Measurements from ENCODE around the gene ASMTL. TPM values are rescaled to one million over a fixed set of nuclear protein-coding genes. Genes with fewer than 3 reads are reported as not detected.
"Not testable (repeated sequence)": the region's sequence is repeated elsewhere in the genome, so short reads cannot be mapped to it uniquely, and the experiment has no call there.

The ASMTL gene
- total and polyA plus RNA-seq, 7 experiments from 2014 or later = 30.9 to 50.0 (median 41.7) TPM

GRCh38 chrX:1484638-1485019 is 31.9 kb upstream of the ASMTL start:
- ChIA-PET CTCF (no interaction called here), POLR2A (no interaction called here)
- Histone ChIP-seq H3K27me3 (ENCODE audit: control insufficient read depth in 2 of 2, insufficient read depth in 2 of 2, low read length in 2 of 2) (no peaks in the 10 kb centered on the region), H3K9me3 (ENCODE audit: control insufficient read depth in 2 of 3, low read length in 3 of 3) (no peaks in the 10 kb centered on the region), H3K4me3 (ENCODE audit: low read length) (no peak overlapping the region), H3K27ac (ENCODE audit: low read depth, low read length) (peak overlapping the region; percentile 50), H3K36me3 (ENCODE audit: control insufficient read depth in 2 of 3, insufficient read depth in 3 of 3, low read length in 3 of 3) (peaks cover 19 to 46% (median 22%) of the 10 kb centered on the region in 3 experiments), H3K4me1 (ENCODE audit: control insufficient read depth in 2 of 2, insufficient read depth in 2 of 2, low read length in 2 of 2) (peaks cover 28 to 39% of the 10 kb centered on the region in 2 donors)
- H3K27ac Mint-ChIP-seq = peak overlapping the region in 7 of 9 donors; percentile 56 to 98 (median 83)
- DNase-seq = no peak
- no peaks in the 10 kb centered on the region for H3K27me3 Mint-ChIP-seq
- ATAC-seq = no peak
- peaks cover 32 to 64% (median 43%) of the 10 kb centered on the region in 7 donors for H3K4me1 Mint-ChIP-seq
- H3K36me3 Mint-ChIP-seq = peaks cover 5 to 64% (median 39%) of the 10 kb centered on the region in 5 donors
- peaks cover 0 to 14% (median under 1%) of the 10 kb centered on the region in 11 donors for H3K9me3 Mint-ChIP-seq
- intact Hi-C loops (cut with micrococcal nuclease) = loop anchor here (5.0 kb wide), 2 partner anchors 38 to 53 kb away; partner anchors contain the start of gene P2RY8 (in 1 of the 2)
- H3K4me3 Mint-ChIP-seq = no peak overlapping the region

- H3K27me3 Mint-ChIP-seq = no peaks in the 10 kb centered on the region
- peaks cover 20 to 52% (median 25%) of the 10 kb centered on the region in 3 experiments for H3K36me3 ChIP-seq (ENCODE audit: control insufficient read depth in 2 of 3, insufficient read depth in 3 of 3, low read length in 3 of 3)
- H3K9me3 Mint-ChIP-seq = peaks cover 0 to 13% (median 6%) of the 10 kb centered on the region in 11 donors
- H3K27ac Mint-ChIP-seq = peak overlapping the region; percentile 69 to 98 (median 82)
- peak overlapping the region; percentile 50 for H3K27ac ChIP-seq (ENCODE audit: low read depth, low read length)
- DNase-seq (peak in 1 of 9 donors; percentile 18), ATAC-seq (no peak)
- peak overlapping the region in 1 of 10 donors; percentile 36 for H3K4me3 Mint-ChIP-seq
- no peaks in the 10 kb centered on the region for H3K27me3 ChIP-seq (ENCODE audit: control insufficient read depth in 2 of 2, insufficient read depth in 2 of 2, low read length in 2 of 2)
- CTCF ChIA-PET = no interaction called here
- H3K4me3 ChIP-seq (ENCODE audit: low read length) = no peak overlapping the region
- peaks cover 11 to 64% (median 40%) of the 10 kb centered on the region in 5 donors for H3K36me3 Mint-ChIP-seq
- POLR2A ChIA-PET = no interaction called here
- H3K4me1 ChIP-seq (ENCODE audit: control insufficient read depth in 2 of 2, insufficient read depth in 2 of 2, low read length in 2 of 2) = peaks cover 28 to 45% of the 10 kb centered on the region in 2 donors
- peaks cover 37 to 67% (median 49%) of the 10 kb centered on the region in 7 donors for H3K4me1 Mint-ChIP-seq
- intact Hi-C loops (cut with micrococcal nuclease) = loop anchor here (5.0 kb wide), 2 partner anchors 38 to 53 kb away; partner anchors contain the start of gene P2RY8 (in 1 of the 2)
- no peaks in the 10 kb centered on the region for H3K9me3 ChIP-seq (ENCODE audit: control insufficient read depth in 2 of 3, low read length in 3 of 3)
Observed at GRCh38 chrX:1483843-1484637, 31.3 kb upstream of the ASMTL start.

- H3K4me1 Mint-ChIP-seq = peaks cover 48 to 74% (median 63%) of the 10 kb centered on the region in 7 donors
- POLR2A ChIA-PET; H3K4me3 ChIP-seq (ENCODE audit: low read length); H3K9me3 ChIP-seq (ENCODE audit: control insufficient read depth in 2 of 3, low read length in 3 of 3); CTCF ChIA-PET; H3K27me3 Mint-ChIP-seq; H3K27me3 ChIP-seq (ENCODE audit: control insufficient read depth in 2 of 2, insufficient read depth in 2 of 2, low read length in 2 of 2); ATAC-seq; DNase-seq: not testable (repeated sequence)
- Histone ChIP-seq H3K4me1 (ENCODE audit: control insufficient read depth in 2 of 2, insufficient read depth in 2 of 2, low read length in 2 of 2) (peaks cover 28 to 56% of the 10 kb centered on the region in 2 donors), H3K27ac (ENCODE audit: low read depth, low read length) (peak overlapping the region; percentile 76), H3K36me3 (ENCODE audit: control insufficient read depth in 2 of 3, insufficient read depth in 3 of 3, low read length in 3 of 3) (peaks cover 15 to 43% (median 23%) of the 10 kb centered on the region in 3 experiments)
- H3K4me3 Mint-ChIP-seq = peak overlapping the region; percentile 76 to 92 (median 83)
- H3K9me3 Mint-ChIP-seq = peaks cover 0 to 14% (median 7%) of the 10 kb centered on the region in 11 donors
- intact Hi-C loops (cut with micrococcal nuclease) = loop anchor here (1.0 to 5.0 kb wide), 4 partner anchors 19 to 55 kb away; partner anchors contain the start of gene P2RY8 (in 2 of the 2)
- H3K36me3 Mint-ChIP-seq = peaks cover 13 to 68% (median 42%) of the 10 kb centered on the region in 5 donors
- peak overlapping the region; percentile 90 to 99 (median 97) for H3K27ac Mint-ChIP-seq
Observed at GRCh38 chrX:1482530-1482928, 29.8 kb upstream of the ASMTL start.

- Mint-ChIP-seq H3K27ac (peak overlapping the region; percentile 90 to 99 (median 97)), H3K4me1 (peaks cover 50 to 74% (median 69%) of the 10 kb centered on the region in 7 donors), H3K36me3 (peaks cover 13 to 68% (median 43%) of the 10 kb centered on the region in 5 donors), H3K4me3 (peak overlapping the region; percentile 76 to 92 (median 83)), H3K27me3 (no peaks in the 10 kb centered on the region), H3K9me3 (peaks cover 0 to 15% (median 7%) of the 10 kb centered on the region in 11 donors)
- intact Hi-C loops (cut with micrococcal nuclease) = loop anchor here (1.0 to 5.0 kb wide), 8 partner anchors 12 to 55 kb away; partner anchors contain the start of gene P2RY8 (in 2 of the 2)
- Histone ChIP-seq H3K9me3 (ENCODE audit: control insufficient read depth in 2 of 3, low read length in 3 of 3) (no peaks in the 10 kb centered on the region), H3K36me3 (ENCODE audit: control insufficient read depth in 2 of 3, insufficient read depth in 3 of 3, low read length in 3 of 3) (peaks cover 15 to 37% (median 23%) of the 10 kb centered on the region in 3 experiments), H3K4me3 (ENCODE audit: low read length) (peak overlapping the region; percentile 29), H3K4me1 (ENCODE audit: control insufficient read depth in 2 of 2, insufficient read depth in 2 of 2, low read length in 2 of 2) (peaks cover 28 to 56% of the 10 kb centered on the region in 2 donors), H3K27me3 (ENCODE audit: control insufficient read depth in 2 of 2, insufficient read depth in 2 of 2, low read length in 2 of 2) (no peaks in the 10 kb centered on the region), H3K27ac (ENCODE audit: low read depth, low read length) (peak overlapping the region; percentile 76)
- ChIA-PET CTCF (no interaction called here), POLR2A (no interaction called here)
- ATAC-seq (peak; percentile 88), DNase-seq (peak; percentile 40 to 86 (median 79))
Observed at GRCh38 chrX:1481636-1482529, 29.2 kb upstream of the ASMTL start.

- peak overlapping the region; percentile 76 for H3K27ac ChIP-seq (ENCODE audit: low read depth, low read length)
- DNase-seq = peak in 1 of 9 donors; percentile 13
Observed at GRCh38 chrX:1480082-1480785, 27.5 kb upstream of the ASMTL start.

More at GRCh38 chrX:1480082-1480785, 27.5 kb upstream of the ASMTL start:
- peaks cover 55 to 85% (median 77%) of the 10 kb centered on the region in 7 donors for H3K4me1 Mint-ChIP-seq
- Histone ChIP-seq H3K36me3 (ENCODE audit: control insufficient read depth in 2 of 3, insufficient read depth in 3 of 3, low read length in 3 of 3) (peaks cover 8 to 31% (median 17%) of the 10 kb centered on the region in 3 experiments), H3K4me3 (ENCODE audit: low read length) (no peak overlapping the region), H3K27me3 (ENCODE audit: control insufficient read depth in 2 of 2, insufficient read depth in 2 of 2, low read length in 2 of 2) (no peaks in the 10 kb centered on the region), H3K4me1 (ENCODE audit: control insufficient read depth in 2 of 2, insufficient read depth in 2 of 2, low read length in 2 of 2) (peaks cover 28 to 61% of the 10 kb centered on the region in 2 donors), H3K9me3 (ENCODE audit: control insufficient read depth in 2 of 3, low read length in 3 of 3) (no peaks in the 10 kb centered on the region)
- ATAC-seq = no peak
- POLR2A ChIA-PET = no interaction called here
- peaks cover 2 to 17% (median 7%) of the 10 kb centered on the region in 11 donors for H3K9me3 Mint-ChIP-seq
- peak overlapping the region in 9 of 10 donors; percentile 45 to 88 (median 54) for H3K4me3 Mint-ChIP-seq
- H3K27ac Mint-ChIP-seq = peak overlapping the region; percentile 90 to 99 (median 95)
- H3K27me3 Mint-ChIP-seq = no peaks in the 10 kb centered on the region
- H3K36me3 Mint-ChIP-seq = peaks cover 16 to 69% (median 45%) of the 10 kb centered on the region in 5 donors
- CTCF ChIA-PET = no interaction called here
- intact Hi-C loops (cut with micrococcal nuclease) = loop anchor here (2.0 to 5.0 kb wide), 3 partner anchors 25 to 57 kb away; partner anchors contain the start of gene P2RY8 (in 1 of the 2)
